NCI-H2171 treated with DMSO at 0.1 percent for 48 hours (cell line): ENCODE results near the gene SLC50A1.
"Not testable (repeated sequence)": the region's sequence is repeated elsewhere in the genome, so short reads cannot be mapped to it uniquely, and the experiment has no call there.

ENCODE experiments used
- DNase-seq: peaks from one replicate; lab custom pipeline; 2025; lab: John Stamatoyannopoulos, UW

SLC50A1 gene

DNA sequence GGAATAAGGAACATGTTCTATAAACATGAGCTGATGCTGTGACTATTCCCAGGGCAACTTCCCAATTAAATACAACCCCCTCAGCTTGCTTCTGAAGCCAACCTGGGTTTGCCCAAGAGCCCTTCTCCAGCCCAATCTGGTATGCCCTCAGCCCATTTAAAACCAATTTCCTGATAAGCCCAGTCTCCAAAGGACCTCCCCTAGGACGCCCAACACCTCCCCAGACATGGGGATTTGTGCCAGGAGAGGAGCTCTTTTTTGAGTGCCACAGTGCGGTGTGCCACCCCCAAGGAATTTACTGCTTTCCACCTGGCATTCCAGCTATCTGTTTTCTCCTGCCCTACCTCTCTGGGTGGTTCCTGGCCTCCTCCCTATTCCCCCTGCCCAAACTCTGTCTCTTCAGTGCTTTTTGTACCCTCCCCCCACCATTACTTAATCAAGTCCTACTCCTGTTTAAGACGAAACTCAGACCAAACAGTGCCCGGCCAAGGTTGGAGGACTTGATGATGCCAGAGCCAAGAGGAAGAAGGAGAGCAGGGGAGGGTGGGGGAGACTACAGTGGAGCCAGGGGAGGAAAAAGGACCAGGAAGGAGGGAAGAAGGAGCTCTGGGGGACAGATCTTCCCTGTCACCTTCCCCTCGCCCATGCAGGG lies 19.4 kb upstream of the SLC50A1 start:
- DNase-seq: no peak

- peak; percentile 24 for DNase-seq
Measured at GRCh38 chr1:155117610-155118009, 18.0 kb upstream of the SLC50A1 start.

DNA sequence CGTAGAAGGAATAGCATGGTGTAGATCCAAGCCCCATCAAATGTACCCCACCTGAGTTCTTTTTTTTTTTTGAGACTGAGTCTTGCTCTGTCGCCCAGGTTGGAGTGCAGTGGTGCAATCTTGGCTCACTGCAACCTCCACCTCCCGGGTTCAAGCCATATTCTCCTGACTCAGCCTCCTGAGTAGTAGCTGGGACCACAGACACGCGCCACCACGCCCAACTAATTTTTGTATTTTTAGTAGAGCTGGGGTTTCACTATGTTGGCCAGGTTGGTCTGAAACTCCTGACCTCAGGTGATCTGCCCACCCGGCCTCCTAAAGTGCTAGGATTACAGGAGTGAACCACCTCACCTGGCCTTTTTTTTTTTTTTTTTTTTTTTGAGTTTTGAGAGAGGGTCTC lies 17.6 kb upstream of the SLC50A1 start:
- DNase-seq: not testable (repeated sequence)

DNA sequence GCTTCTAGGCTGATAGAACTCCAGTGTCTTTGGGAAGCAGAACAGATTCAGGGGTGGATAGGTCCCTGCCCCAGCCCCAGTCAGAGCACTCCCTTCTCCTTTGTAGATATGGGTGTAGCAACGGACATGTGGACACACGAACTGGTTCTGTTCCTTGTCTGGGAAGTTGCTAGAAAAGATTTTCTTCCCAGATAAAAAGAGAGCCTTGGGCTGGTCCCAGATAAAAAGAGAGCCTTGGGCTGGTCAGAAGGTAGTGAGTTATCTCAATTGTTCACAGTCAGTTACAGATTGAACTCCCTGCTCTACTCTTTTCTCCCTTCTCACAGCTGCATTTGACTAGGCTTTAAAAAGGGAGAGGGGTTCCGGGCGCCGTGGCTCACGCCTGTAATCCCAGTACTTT lies 15.4 kb upstream of the SLC50A1 start:
- DNase-seq: no peak

DNA sequence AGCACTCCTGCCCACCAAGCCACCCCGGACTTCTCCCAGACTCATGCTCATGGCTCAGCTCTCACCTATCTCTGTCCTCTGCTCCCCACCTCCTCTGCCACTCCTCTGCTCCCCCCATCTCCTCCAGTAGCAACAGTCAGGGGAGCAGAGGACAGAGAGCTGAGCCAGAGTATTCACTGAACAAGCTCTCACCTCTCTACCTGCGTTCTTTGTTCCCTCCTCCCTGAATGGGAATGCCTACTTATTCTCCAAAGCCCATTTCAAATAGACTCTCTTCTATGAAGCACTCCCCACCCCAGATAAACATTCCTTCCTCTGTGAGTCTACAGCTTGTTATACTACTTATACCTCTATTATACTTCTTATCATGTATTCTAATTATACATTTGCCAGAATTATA lies 14.4 kb upstream of the SLC50A1 start:
- DNase-seq: no peak

GRCh38 chr1:155122308-155122707 lies 13.3 kb upstream of the SLC50A1 start:
- DNase-seq: no peak

DNA sequence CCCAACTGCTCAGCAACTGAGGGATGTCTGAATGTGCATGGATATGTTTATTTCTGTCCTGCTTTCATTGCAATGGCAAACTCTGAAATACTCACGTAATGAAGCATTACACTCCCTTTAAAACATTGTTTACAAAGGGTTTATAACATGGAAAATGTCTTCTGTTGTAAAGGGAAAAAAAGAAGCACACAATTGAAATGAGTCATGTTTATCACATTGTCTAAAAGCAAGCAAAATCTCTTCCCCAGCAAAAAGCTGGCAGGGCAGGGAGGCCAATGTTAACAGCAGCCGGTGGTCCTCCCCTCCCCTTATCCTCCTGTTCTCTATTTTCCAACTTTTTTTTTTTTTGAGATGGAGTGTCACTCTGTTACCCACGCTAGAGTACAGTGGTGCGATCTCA lies 11.9 kb upstream of the SLC50A1 start:
- DNase-seq: no peak

GRCh38 chr1:155124503-155125463 lies 10.9 kb upstream of the SLC50A1 start:
- DNase-seq: no peak

DNA sequence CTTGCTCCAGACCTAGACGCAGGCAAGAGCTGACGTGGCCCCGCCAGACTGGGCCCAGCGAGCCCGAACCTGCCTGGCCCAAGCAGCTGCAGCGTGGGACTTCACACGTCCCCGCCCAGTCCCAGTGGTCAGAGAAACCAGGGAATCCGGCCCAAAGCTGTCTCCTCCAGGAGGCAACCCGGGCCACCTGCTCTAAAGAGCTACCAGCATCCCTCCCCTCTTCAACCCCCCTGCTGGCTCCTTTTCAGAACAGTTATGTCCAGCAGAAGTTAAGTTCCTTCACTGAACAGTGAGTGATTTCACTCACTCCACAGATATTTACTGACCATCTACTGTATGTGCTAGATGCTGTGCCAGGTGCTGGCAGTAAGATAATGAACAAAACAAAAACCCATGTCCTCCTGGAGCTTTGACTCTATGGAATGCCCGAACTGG lies 10.1 kb upstream of the SLC50A1 start:
- no peak for DNase-seq

- no peak for DNase-seq
Measured at GRCh38 chr1:155125946-155126555, 9.6 kb upstream of the SLC50A1 start.

DNA sequence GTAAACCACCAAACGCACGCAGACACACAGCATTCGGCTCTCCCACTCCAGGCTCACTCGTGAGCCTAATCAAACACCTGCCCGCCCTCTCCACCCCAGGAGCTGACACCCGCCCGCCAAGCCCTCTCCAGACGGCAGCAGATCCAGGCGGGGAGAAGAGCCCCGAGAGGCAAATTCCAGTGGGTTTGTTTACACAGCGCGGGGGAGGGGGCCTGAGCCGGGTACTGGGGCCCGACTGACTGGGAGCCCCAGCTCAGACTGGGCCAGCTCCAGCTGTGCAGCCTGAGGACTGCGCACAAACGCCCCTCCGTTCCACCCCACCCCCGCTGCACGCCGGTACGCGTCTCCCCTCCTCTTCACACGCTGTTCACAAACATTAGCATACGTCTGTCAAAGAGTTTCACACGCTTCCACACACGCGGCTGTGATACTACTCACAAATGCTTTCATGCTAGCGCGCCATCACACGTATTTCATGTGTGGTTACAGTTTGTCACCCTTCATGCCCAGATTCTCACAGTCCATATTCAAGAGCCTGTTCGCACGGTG lies 9.0 kb upstream of the SLC50A1 start:
- DNase-seq: peak; percentile 81

GRCh38 chr1:155127105-155127966 lies 8.3 kb upstream of the SLC50A1 start, which contains the start of gene EFNA1:
EFNA1 (plus strand) TSS chr1:155127876; CDS start chr1:155127978, 102 bp downstream.
- DNase-seq: peak; percentile 54

- no peak for DNase-seq
Measured at GRCh38 chr1:155127967-155128754, 7.5 kb upstream of the SLC50A1 start.

DNA sequence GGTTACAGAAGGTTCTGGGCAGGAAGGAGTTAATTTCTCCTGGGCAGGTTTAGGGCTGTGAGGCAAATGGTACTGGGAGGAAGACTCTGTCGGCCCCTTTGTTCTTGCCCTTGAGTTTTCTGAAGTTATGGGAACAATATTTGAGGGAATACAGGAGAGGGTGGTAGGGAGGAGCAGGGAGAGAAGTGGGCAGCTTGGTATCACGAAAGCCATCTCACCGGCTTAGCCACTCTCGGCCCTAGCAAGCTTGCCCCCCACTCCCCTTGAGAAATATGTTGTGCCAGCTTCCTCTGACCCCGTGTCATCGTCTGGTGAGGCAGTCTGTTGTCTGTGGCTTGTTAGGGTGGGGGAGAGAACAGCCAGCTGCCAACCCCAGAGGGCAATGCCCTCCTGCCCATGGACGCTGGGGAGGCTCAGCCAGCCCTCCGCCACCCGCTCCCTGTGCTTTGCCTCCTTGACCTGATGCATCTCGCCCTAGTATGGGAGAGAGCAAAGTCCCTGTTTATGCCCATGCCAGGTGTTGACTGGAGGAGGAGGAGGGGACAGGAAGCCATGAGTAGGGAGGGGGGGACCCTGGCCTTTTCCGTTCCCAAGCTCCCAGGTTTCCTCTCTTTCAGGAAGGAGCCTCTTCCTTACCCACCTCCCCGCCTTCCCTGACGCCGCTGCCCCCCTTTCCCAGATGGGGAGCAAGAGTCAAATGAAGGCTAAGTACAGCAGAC lies 6.7 kb upstream of the SLC50A1 start:
- no peak for DNase-seq

DNA sequence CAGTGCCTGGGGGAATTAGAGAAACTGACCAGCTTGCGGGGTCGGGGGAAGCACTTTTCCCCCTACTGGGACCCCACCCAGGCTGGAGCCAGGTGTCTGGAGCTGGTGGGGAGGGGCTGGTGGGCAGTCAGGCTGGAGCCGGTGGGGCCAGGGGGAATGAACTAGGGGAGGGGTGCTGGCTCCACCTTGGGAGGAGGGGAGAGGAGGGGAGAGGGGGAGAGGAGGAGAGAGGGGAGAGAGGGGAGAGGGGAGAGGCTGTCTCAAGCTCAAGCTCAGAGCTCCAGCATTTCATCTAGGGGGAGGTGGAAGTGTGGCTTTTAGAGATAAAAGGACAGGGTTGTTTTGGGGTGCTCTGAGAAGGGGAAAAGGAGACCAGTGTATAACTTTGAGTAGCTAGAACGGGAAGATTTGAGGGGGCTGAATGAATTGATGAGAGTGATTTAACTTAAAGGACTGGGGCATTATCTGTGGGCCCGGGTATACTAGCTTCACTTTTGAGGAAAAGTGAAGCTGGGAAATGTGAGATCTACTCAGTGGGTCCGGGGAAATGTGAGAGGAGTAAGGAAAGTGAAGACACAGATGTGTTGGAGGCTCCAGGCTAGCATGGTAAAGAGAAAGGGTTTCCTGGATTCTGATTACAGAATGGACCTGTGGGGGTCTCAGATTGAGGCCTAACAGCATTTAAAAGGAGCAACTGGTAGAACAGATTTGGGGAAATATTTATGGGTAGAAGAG lies 5.2 kb upstream of the SLC50A1 start:
- no peak for DNase-seq

- DNase-seq: no peak
Measured at GRCh38 chr1:155131285-155131684, 4.4 kb upstream of the SLC50A1 start.

GRCh38 chr1:155131856-155132255 lies 3.8 kb upstream of the SLC50A1 start:
- no peak for DNase-seq

DNA sequence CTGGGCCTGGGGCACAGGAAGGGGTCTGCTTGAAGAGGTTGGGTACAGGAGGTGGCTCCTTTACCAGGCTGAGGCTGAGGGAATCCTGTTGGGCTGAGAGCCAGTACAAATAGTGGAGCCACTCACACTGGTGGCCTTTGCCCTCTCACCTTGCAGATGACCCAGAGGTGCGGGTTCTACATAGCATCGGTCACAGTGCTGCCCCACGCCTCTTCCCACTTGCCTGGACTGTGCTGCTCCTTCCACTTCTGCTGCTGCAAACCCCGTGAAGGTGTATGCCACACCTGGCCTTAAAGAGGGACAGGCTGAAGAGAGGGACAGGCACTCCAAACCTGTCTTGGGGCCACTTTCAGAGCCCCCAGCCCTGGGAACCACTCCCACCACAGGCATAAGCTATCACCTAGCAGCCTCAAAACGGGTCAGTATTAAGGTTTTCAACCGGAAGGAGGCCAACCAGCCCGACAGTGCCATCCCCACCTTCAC lies 1.8 kb upstream of the SLC50A1 start:
- no peak for DNase-seq

GRCh38 chr1:155134322-155134721 lies 1.3 kb upstream of the SLC50A1 start:
- no peak for DNase-seq
